ENCODE results near the gene FRMPD2. TPM values are rescaled to one million over a fixed set of nuclear protein-coding genes. Genes with fewer than 3 reads are reported as not detected.

Gene FRMPD2
- total and polyA plus RNA-seq, 2 donors from 2014 or later = 0.34 to 0.47 TPM

DNA sequence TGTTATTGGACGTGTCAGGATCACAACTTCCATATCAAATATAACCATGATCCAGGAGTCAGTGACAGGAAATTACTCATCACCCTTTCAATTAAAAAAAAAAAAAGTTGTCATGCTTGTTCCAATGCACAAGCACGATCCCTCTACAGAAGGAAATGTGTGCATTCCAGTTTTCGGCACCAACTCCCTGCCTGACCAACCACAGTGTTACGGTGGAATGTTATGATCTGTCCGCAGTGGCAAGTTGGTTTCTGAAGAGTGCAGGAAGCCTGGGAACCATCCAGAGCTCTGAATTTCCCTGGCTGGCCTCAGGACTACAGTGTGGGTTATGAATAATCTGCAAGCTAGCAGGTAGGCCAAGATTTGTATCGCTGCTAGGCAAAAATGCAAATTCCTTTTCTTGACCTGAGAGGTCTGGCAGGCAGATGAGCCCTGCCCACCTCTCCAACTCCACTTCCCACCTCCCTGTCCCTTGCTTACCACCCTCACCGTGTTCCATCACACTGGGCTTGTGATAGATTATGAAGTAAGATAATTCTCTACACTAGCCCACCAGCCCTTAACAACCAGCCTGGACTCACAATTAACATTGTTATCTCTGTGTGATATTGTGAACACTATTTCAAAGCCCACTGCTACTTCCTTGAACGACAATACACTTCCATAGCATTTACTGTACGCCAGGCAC is 20.4 kb downstream of the FRMPD2 start:
- TF ChIP-seq, protein P1, sequence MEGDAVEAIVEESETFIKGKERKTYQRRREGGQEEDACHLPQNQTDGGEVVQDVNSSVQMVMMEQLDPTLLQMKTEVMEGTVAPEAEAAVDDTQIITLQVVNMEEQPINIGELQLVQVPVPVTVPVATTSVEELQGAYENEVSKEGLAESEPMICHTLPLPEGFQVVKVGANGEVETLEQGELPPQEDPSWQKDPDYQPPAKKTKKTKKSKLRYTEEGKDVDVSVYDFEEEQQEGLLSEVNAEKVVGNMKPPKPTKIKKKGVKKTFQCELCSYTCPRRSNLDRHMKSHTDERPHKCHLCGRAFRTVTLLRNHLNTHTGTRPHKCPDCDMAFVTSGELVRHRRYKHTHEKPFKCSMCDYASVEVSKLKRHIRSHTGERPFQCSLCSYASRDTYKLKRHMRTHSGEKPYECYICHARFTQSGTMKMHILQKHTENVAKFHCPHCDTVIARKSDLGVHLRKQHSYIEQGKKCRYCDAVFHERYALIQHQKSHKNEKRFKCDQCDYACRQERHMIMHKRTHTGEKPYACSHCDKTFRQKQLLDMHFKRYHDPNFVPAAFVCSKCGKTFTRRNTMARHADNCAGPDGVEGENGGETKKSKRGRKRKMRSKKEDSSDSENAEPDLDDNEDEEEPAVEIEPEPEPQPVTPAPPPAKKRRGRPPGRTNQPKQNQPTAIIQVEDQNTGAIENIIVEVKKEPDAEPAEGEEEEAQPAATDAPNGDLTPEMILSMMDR (IDR thresholded peaks at IDR 0.05; ENCODE audit: borderline replicate concordance, extremely low read depth, insufficient read depth) = no peak

DNA sequence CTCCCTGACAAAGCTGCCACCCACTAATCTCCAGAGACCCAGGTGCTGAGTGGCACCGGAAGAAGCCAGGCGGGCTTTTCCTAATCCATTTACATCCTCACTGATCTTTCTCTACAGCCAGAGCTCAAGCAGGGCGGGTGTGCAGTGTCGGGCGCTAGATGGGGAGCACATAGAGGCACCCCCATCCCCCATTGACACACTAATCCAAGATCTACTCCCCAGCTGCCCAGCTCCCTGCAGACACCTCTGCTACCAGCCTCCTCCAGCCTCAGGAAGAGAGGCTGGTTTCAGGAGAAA is 22.2 kb downstream of the FRMPD2 start:
- TF ChIP-seq, protein P1 (IDR thresholded peaks at IDR 0.05; ENCODE audit: borderline replicate concordance, extremely low read depth, insufficient read depth) = no peak
- no peaks in the 10 kb centered on the region for H3K36me3 ChIP-seq (ENCODE audit: control insufficient read depth in 2 of 3, insufficient read depth in 3 of 3, low read length in 3 of 3)
- H3K4me1 ChIP-seq (ENCODE audit: control insufficient read depth in 2 of 3, insufficient read depth in 2 of 3, low read depth in 1 of 3, low read length in 3 of 3) = peaks cover 0 to 21% (median 20%) of the 10 kb centered on the region in 3 donors
- intact Hi-C loops (cut with DNase I) = no loop called here
- FAIRE-seq (no peak), DNase-seq (peak in 1 of 5 donors; percentile 7)
- no peak overlapping the region for H3K4me3 ChIP-seq (ENCODE audit: low read length in 3 of 3)
- H3K9ac ChIP-seq (ENCODE audit: low read length in 3 of 3) = no peak overlapping the region
- H3K9me3 ChIP-seq (ENCODE audit: control insufficient read depth in 2 of 3, insufficient read depth in 1 of 3, low read length in 3 of 3) = no peaks in the 10 kb centered on the region
- peak overlapping the region in 1 of 2 donors; percentile 16 for H3K27ac ChIP-seq (ENCODE audit: low read depth in 2 of 2, low read length in 2 of 2)
- no peaks in the 10 kb centered on the region for H3K27me3 ChIP-seq (ENCODE audit: control insufficient read depth, insufficient read depth, low read length)

More for the DNA sequence above, 20.4 kb downstream of the FRMPD2 start:
- Histone ChIP-seq H3K4me3 (ENCODE audit: low read length in 3 of 3) (no peak overlapping the region), H3K27me3 (ENCODE audit: control insufficient read depth, insufficient read depth, low read length) (no peaks in the 10 kb centered on the region), H3K9me3 (ENCODE audit: control insufficient read depth in 2 of 3, insufficient read depth in 1 of 3, low read length in 3 of 3) (no peaks in the 10 kb centered on the region), H3K9ac (ENCODE audit: low read length in 3 of 3) (no peak overlapping the region), H3K4me1 (ENCODE audit: control insufficient read depth in 2 of 3, insufficient read depth in 2 of 3, low read depth in 1 of 3, low read length in 3 of 3) (peaks cover 0 to 21% (median 20%) of the 10 kb centered on the region in 3 donors), H3K27ac (ENCODE audit: low read depth in 2 of 2, low read length in 2 of 2) (no peak overlapping the region), H3K36me3 (ENCODE audit: control insufficient read depth in 2 of 3, insufficient read depth in 3 of 3, low read length in 3 of 3) (no peaks in the 10 kb centered on the region)
- intact Hi-C loops (cut with DNase I) = no loop called here
- DNase-seq (peak in 1 of 5 donors; percentile 22), FAIRE-seq (no peak)

DNA sequence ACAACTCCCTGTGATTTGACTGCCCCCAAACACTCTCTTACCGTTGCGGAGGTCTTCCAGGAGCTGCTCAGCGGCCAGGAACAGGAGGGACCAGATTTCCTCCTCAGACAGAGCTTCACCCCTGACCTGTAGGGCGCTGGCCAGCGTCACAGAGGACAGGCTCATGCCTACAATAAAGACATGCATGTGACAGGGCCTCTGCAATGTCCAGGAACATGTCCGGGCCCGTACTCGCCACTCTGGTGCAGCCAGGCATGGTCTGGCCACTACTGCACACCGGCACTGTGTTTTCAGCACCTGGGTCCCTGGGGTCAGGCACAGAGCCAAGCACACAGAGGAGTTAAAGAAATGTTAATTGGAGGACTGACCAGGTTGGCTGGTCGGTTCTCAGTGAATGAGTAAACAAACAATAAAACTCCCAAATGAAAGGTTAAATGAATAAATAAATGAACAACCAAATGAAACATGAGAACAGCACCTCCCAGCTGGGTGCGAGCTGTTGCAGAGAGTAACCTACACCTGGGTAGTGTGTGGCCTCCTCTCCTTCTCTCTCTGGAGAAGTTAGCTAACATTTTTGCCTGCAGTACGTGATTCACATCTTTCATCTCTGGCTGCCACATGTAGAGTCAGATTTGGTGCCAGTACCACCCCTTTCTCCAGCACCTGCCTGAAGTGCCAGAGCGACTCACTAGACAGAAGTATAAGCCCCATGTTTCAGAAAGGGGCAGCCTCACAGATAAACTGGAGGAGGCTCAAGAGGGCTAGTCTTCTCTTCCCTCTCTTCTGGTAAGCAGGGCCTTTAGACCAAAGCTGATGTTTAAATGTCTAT is 22.8 kb downstream of the FRMPD2 start:
- H3K27me3 ChIP-seq (ENCODE audit: control insufficient read depth, insufficient read depth, low read length) = no peaks in the 10 kb centered on the region
- intact Hi-C loops (cut with DNase I) = no loop called here

More for the DNA sequence above, 22.8 kb downstream of the FRMPD2 start:
- Histone ChIP-seq H3K9ac (ENCODE audit: low read length in 3 of 3) (no peak overlapping the region), H3K4me1 (ENCODE audit: control insufficient read depth in 2 of 3, insufficient read depth in 2 of 3, low read depth in 1 of 3, low read length in 3 of 3) (peaks cover 0 to 21% (median 20%) of the 10 kb centered on the region in 3 donors), H3K36me3 (ENCODE audit: control insufficient read depth in 2 of 3, insufficient read depth in 3 of 3, low read length in 3 of 3) (no peaks in the 10 kb centered on the region), H3K27ac (ENCODE audit: low read depth in 2 of 2, low read length in 2 of 2) (peak overlapping the region; percentile 16 to 45), H3K9me3 (ENCODE audit: control insufficient read depth in 2 of 3, insufficient read depth in 1 of 3, low read length in 3 of 3) (no peaks in the 10 kb centered on the region), H3K4me3 (ENCODE audit: low read length in 3 of 3) (peak overlapping the region in 1 of 3 donors; percentile 2)
- FAIRE-seq (peak; percentile 79), DNase-seq (peak in 4 of 5 donors; percentile 44 to 91 (median 62))
- TF ChIP-seq, protein P1 (IDR thresholded peaks at IDR 0.05; ENCODE audit: borderline replicate concordance, extremely low read depth, insufficient read depth) = no peak
